ENCODE data around the gene THEMIS2.
A peak's percentile ranks its signal among the peaks of the same experiment; 100 is the strongest.
"Not testable (repeated sequence)": the region's sequence is repeated elsewhere in the genome, so short reads cannot be mapped to it uniquely, and the experiment has no call there.

Gene THEMIS2

GRCh38 chr1:27856561-27857343 is 15.6 kb upstream of the THEMIS2 start:
- H3K9me3 ChIP-seq = no peaks in the 10 kb centered on the region
- H3K27me3 ChIP-seq (ENCODE audit: low read depth) = no peaks in the 10 kb centered on the region
- in situ Hi-C loops (cut with MboI; ENCODE audit: low sequenced_read_pairs) = no loop called here
- DNase-seq (ENCODE audit: low spot score in 2 of 2) = no peak
- peaks cover 2% of the 10 kb centered on the region for H3K36me3 ChIP-seq (replicated peaks)
- no peaks in the 10 kb centered on the region for H3K4me1 ChIP-seq
- no peak overlapping the region for H3K4me3 ChIP-seq

DNA sequence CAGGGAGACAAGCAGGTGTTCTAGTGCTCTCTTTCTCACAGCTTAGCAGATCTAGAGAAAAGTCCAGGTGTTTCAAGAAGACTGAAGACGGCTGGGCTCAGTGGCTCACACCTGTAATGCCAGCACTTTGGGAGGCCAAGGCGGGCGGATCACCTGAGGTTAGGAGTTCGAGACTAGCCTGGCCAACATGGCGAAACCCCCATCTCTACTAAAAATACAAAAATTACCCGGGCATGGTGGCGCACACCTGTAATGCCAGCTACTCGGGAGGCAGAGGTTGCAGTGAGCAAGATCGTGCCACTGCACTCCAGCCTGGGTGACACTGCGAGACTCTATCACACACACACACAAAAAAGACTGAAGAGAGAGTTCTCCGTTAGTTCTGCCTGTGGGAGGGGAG is 14.8 kb upstream of the THEMIS2 start:
- H3K4me3 ChIP-seq; H3K4me1 ChIP-seq; in situ Hi-C loops (cut with MboI; ENCODE audit: low sequenced_read_pairs); H3K9me3 ChIP-seq; DNase-seq (ENCODE audit: low spot score in 2 of 2); H3K36me3 ChIP-seq (replicated peaks); H3K27me3 ChIP-seq (ENCODE audit: low read depth): not testable (repeated sequence)

GRCh38 chr1:27858072-27858948 is 14.0 kb upstream of the THEMIS2 start:
- DNase-seq (ENCODE audit: low spot score in 2 of 2) = peak; percentile 66 to 89
- Histone ChIP-seq H3K9me3 (no peaks in the 10 kb centered on the region), H3K4me3 (no peak overlapping the region), H3K36me3 (replicated peaks) (no peaks in the 10 kb centered on the region), H3K27me3 (ENCODE audit: low read depth) (no peaks in the 10 kb centered on the region), H3K4me1 (no peaks in the 10 kb centered on the region)
- in situ Hi-C loops (cut with MboI; ENCODE audit: low sequenced_read_pairs) = no loop called here

DNA sequence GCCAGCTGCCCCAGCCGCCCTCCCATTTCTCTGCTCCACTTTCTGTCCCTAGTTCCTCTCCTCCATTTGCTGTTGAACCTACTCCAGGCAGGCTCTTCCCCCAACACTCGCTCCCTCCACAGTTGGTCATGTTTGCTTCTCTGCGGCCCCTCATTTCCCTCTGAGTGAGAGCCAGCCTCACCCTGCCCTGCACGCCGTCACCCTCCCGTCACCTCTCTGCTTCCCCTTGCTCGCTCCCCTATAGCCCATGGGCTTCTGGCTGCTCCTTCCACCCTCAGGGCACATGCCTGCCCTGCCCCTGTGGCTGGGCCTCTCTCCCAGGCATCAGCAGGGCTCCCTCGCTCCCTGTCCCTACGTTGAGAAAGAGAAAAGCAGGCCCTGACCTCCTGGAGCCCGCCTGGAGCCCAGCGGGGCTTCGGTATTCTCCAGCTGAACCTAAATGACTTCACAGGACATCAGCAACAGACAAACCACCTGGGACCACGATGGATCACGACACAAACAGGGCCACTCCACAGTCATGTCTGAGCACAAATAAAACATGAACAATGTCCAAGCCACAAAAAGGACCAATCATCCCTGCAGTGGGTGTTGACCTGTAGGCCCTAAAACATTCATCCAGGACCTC is 13.3 kb upstream of the THEMIS2 start:
- in situ Hi-C loops (cut with MboI; ENCODE audit: low sequenced_read_pairs) = no loop called here

GRCh38 chr1:27861436-27861835 is 10.9 kb upstream of the THEMIS2 start:
- H3K4me1 ChIP-seq = no peaks in the 10 kb centered on the region
- no peaks in the 10 kb centered on the region for H3K9me3 ChIP-seq
- H3K4me3 ChIP-seq = no peak overlapping the region
- no peaks in the 10 kb centered on the region for H3K27me3 ChIP-seq (ENCODE audit: low read depth)
- no peaks in the 10 kb centered on the region for H3K36me3 ChIP-seq (replicated peaks)
- in situ Hi-C loops (cut with MboI; ENCODE audit: low sequenced_read_pairs) = no loop called here
- no peak for DNase-seq (ENCODE audit: low spot score in 2 of 2)

More for the DNA sequence above, 13.3 kb upstream of the THEMIS2 start:
- Histone ChIP-seq H3K36me3 (replicated peaks) (no peaks in the 10 kb centered on the region), H3K4me3 (no peak overlapping the region), H3K4me1 (no peaks in the 10 kb centered on the region), H3K9me3 (no peaks in the 10 kb centered on the region), H3K27me3 (ENCODE audit: low read depth) (no peaks in the 10 kb centered on the region)
- no peak for DNase-seq (ENCODE audit: low spot score in 2 of 2)

GRCh38 chr1:27862004-27862403 is 10.3 kb upstream of the THEMIS2 start:
- Histone ChIP-seq H3K4me1 (no peaks in the 10 kb centered on the region), H3K36me3 (replicated peaks) (no peaks in the 10 kb centered on the region), H3K4me3 (no peak overlapping the region), H3K9me3 (no peaks in the 10 kb centered on the region), H3K27me3 (ENCODE audit: low read depth) (no peaks in the 10 kb centered on the region)
- in situ Hi-C loops (cut with MboI; ENCODE audit: low sequenced_read_pairs) = no loop called here
- no peak for DNase-seq (ENCODE audit: low spot score in 2 of 2)

DNA sequence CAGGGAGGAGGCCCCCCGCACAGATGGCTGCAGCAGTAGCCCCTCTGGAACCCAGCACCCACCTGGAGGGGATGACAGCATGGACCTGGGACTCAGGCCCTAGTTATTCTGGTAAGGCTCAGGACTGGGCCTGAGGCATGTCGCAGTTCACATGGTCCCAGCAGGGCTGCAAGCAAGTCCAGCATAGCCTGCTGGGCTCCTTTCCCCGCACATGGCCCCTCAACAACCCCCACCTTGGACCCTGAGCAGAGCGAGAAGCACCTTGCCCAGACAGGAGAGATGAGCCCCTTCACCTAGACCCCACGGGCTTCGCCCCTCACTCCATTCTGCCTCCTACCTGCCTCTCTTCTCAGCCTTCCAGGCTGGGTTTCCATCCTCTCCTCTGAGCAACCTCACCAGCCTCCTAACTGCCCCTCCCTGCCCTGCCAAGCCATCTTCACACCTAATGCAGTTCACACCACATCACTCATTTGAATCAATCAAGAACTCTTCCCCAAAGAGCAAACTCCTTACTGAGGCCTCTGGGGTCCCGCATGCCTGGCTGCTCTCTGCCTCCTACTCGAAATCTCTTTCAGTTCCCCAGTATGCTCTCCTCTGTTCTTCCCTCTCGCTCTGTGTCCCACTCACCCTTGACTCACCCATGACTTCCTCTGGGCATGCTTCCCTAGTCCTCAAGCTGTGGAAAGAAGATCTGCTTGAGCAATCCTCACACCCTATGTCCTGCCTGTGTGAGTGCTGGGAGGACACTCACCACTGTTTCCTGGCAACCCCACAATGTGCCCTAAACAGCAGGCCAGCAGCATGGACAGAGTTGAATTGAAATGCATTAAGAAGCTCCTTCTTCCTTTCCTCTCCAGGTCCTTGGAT is 9.4 kb upstream of the THEMIS2 start:
- Histone ChIP-seq H3K4me3 (no peak overlapping the region), H3K9me3 (no peaks in the 10 kb centered on the region), H3K36me3 (replicated peaks) (no peaks in the 10 kb centered on the region), H3K27me3 (ENCODE audit: low read depth) (no peaks in the 10 kb centered on the region), H3K4me1 (no peaks in the 10 kb centered on the region)
- in situ Hi-C loops (cut with MboI; ENCODE audit: low sequenced_read_pairs) = no loop called here
- no peak for DNase-seq (ENCODE audit: low spot score in 2 of 2)

- H3K36me3 ChIP-seq (replicated peaks) = no peaks in the 10 kb centered on the region
- in situ Hi-C loops (cut with MboI; ENCODE audit: low sequenced_read_pairs) = no loop called here
- H3K4me3 ChIP-seq = no peak overlapping the region
- no peaks in the 10 kb centered on the region for H3K4me1 ChIP-seq
- no peaks in the 10 kb centered on the region for H3K9me3 ChIP-seq
- DNase-seq (ENCODE audit: low spot score in 2 of 2) = no peak
- no peaks in the 10 kb centered on the region for H3K27me3 ChIP-seq (ENCODE audit: low read depth)
Observed at GRCh38 chr1:27863538-27863915, 8.8 kb upstream of the THEMIS2 start.

- Histone ChIP-seq H3K4me3 (no peak overlapping the region), H3K36me3 (replicated peaks) (no peaks in the 10 kb centered on the region), H3K9me3 (no peaks in the 10 kb centered on the region), H3K27me3 (ENCODE audit: low read depth) (no peaks in the 10 kb centered on the region), H3K4me1 (no peaks in the 10 kb centered on the region)
- in situ Hi-C loops (cut with MboI; ENCODE audit: low sequenced_read_pairs) = no loop called here
- DNase-seq (ENCODE audit: low spot score in 2 of 2) = no peak
Observed at GRCh38 chr1:27864264-27864895, 8.0 kb upstream of the THEMIS2 start.

GRCh38 chr1:27865821-27866220 is 6.5 kb upstream of the THEMIS2 start:
- Histone ChIP-seq H3K4me3 (no peak overlapping the region), H3K27me3 (ENCODE audit: low read depth) (no peaks in the 10 kb centered on the region), H3K9me3 (no peaks in the 10 kb centered on the region), H3K4me1 (no peaks in the 10 kb centered on the region), H3K36me3 (replicated peaks) (no peaks in the 10 kb centered on the region)
- no peak for DNase-seq (ENCODE audit: low spot score in 2 of 2)
- in situ Hi-C loops (cut with MboI; ENCODE audit: low sequenced_read_pairs) = no loop called here

DNA sequence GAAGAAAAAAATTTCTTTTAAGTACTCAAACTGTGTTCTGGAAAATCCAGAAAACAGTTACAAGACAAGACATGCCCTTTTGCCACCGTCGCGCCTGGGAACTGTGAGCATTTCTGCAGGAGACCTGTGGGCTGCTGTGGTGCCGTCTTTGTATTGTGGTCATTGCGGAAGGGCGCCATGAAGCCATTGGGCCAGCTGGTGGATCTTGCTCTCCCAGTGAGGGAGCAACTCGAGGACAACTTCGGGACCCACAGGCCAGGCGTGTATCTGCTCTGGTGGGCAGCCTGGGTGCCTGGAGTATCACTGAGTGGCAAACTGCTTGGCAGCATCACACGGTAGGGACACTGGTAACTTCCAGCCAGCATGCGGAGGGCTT is 3.8 kb upstream of the THEMIS2 start:
- H3K4me1 ChIP-seq = peaks cover 4% of the 10 kb centered on the region
- in situ Hi-C loops (cut with MboI; ENCODE audit: low sequenced_read_pairs) = no loop called here

GRCh38 chr1:27868932-27869718 is 3.2 kb upstream of the THEMIS2 start:
- in situ Hi-C loops (cut with MboI; ENCODE audit: low sequenced_read_pairs) = no loop called here
- no peaks in the 10 kb centered on the region for H3K9me3 ChIP-seq
- peaks cover 4% of the 10 kb centered on the region for H3K4me1 ChIP-seq
- no peaks in the 10 kb centered on the region for H3K36me3 ChIP-seq (replicated peaks)
- no peak for DNase-seq (ENCODE audit: low spot score in 2 of 2)
- H3K4me3 ChIP-seq = no peak overlapping the region
- no peaks in the 10 kb centered on the region for H3K27me3 ChIP-seq (ENCODE audit: low read depth)

More for the DNA sequence above, 3.8 kb upstream of the THEMIS2 start:
- no peak for DNase-seq (ENCODE audit: low spot score in 2 of 2)
- H3K36me3 ChIP-seq (replicated peaks) = no peaks in the 10 kb centered on the region
- no peak overlapping the region for H3K4me3 ChIP-seq
- H3K27me3 ChIP-seq (ENCODE audit: low read depth) = no peaks in the 10 kb centered on the region
- H3K9me3 ChIP-seq = no peaks in the 10 kb centered on the region

Measured in HAP-1 (cell line).